OCI-LY1 (cell line): ENCODE measurements around the gene TOMM22.

Experiments
- CTCF ChIP-seq: fragments of 200-600 bp; sonication (generic), shearing (Covaris generic); IDR thresholded peaks from 2 replicates; pipeline ENCODE4 v1.5.1; 2017; ENCODE audit warnings: mild to moderate bottlenecking, antibody characterized with exemption, low read length, moderate library complexity, mixed read lengths
- EZH2 ChIP-seq: fragments of 200-600 bp; sonication (generic), shearing (Covaris generic); IDR thresholded peaks from 2 replicates; pipeline ENCODE4 v1.8.0; 2017; ENCODE audit warnings: borderline replicate concordance, mixed run types, mild to moderate bottlenecking, antibody characterized with exemption, low read length, moderate library complexity, mixed read lengths

GRCh38 chr22:38645430-38645829 is 36.3 kb upstream of the TOMM22 start:
- TF ChIP-seq CTCF = no peak
- TF ChIP-seq EZH2 = no peak
